HS-27A (cell line): ENCODE data around the gene VWA5B1.

Source experiments
- DNase-seq: peaks from one replicate; pipeline ENCODE4 v3.0.0-alpha.2; 2012; ENCODE audit warnings: low read depth, missing footprints

The VWA5B1 gene

GRCh38 chr1:20349561-20349960 lies 58.9 kb downstream of the VWA5B1 start:
- no peak for DNase-seq

GRCh38 chr1:20349971-20350370 lies 59.3 kb downstream of the VWA5B1 start:
- DNase-seq: no peak

GRCh38 chr1:20350421-20350820 lies 59.7 kb downstream of the VWA5B1 start:
- no peak for DNase-seq

- no peak for DNase-seq
These were observed 61.4 kb downstream of the VWA5B1 start for GRCh38 chr1:20351911-20352701.

- DNase-seq: no peak
These were observed 63.2 kb downstream of the VWA5B1 start for GRCh38 chr1:20353836-20354235.

- no peak for DNase-seq
These were observed 63.9 kb downstream of the VWA5B1 start for GRCh38 chr1:20354610-20355009.

- no peak for DNase-seq
These were observed 64.6 kb downstream of the VWA5B1 start for GRCh38 chr1:20355101-20355827.

GRCh38 chr1:20355828-20356735 lies 65.4 kb downstream of the VWA5B1 start:
- DNase-seq: no peak

GRCh38 chr1:20356850-20357459 lies 66.3 kb downstream of the VWA5B1 start:
- no peak for DNase-seq

- no peak for DNase-seq
These were observed 67.1 kb downstream of the VWA5B1 start for GRCh38 chr1:20357796-20358195.

GRCh38 chr1:20358761-20359263 lies 68.1 kb downstream of the VWA5B1 start:
- peak; percentile 62 for DNase-seq

GRCh38 chr1:20359451-20360330 lies 69.0 kb downstream of the VWA5B1 start:
- DNase-seq: no peak

- DNase-seq: no peak
These were observed 70.7 kb downstream of the VWA5B1 start for GRCh38 chr1:20361401-20361800.

GRCh38 chr1:20361805-20362381 lies 71.2 kb downstream of the VWA5B1 start:
- no peak for DNase-seq

- no peak for DNase-seq
These were observed 72.2 kb downstream of the VWA5B1 start for GRCh38 chr1:20362856-20363255.

- DNase-seq: no peak
These were observed 74.9 kb downstream of the VWA5B1 start for GRCh38 chr1:20365421-20366055.

- no peak for DNase-seq
These were observed 75.4 kb downstream of the VWA5B1 start for GRCh38 chr1:20366056-20366462.

GRCh38 chr1:20366463-20367115 lies 75.9 kb downstream of the VWA5B1 start:
- no peak for DNase-seq

- no peak for DNase-seq
These were observed 76.5 kb downstream of the VWA5B1 start for GRCh38 chr1:20367116-20367585.
